CD14-positive monocyte (primary cell): ENCODE measurements around the gene SYAP1. TPM values are rescaled to one million over a fixed set of nuclear protein-coding genes. Genes with fewer than 3 reads are reported as not detected.

ENCODE experiments used
- DNase-seq, 3 donors: peaks; one replicate each; pipeline ENCODE4 v3.0.0-alpha.2; 2011 to 2022
- H2AFZ ChIP-seq: 2 replicates; pipeline ENCODE4 v1.6.0; 2012; ENCODE audit warnings: mild to moderate bottlenecking, low read depth, low read length, inconsistent platforms; ENCODE audit not compliant: insufficient read depth, poor library complexity, severe bottlenecking
- H3K27ac ChIP-seq, 2 donors: 1 replicate in 1 of 2; 2 replicates in 1 of 2; pipeline ENCODE4 v1.5.1; 2012 to 2013; ENCODE audit warnings: low read length in 2 of 2, control low read depth in 1 of 2, inconsistent platforms in 1 of 2, low read depth in 1 of 2, mild to moderate bottlenecking in 1 of 2
- H3K27me3 ChIP-seq, 2 donors: one replicate each; pipeline versions ENCODE4 v1.6.0 to v1.6.1; 2011 to 2013; ENCODE audit warnings: low read length in 2 of 2; ENCODE audit not compliant: control insufficient read depth in 2 of 2, insufficient read depth in 2 of 2
- H3K36me3 ChIP-seq, 2 donors: replicated peaks in 1 of 2; 1 replicate in 1 of 2; 2 replicates in 1 of 2; pipeline versions ENCODE4 v1.5.1 to v1.6.1; 2012 to 2013; ENCODE audit warnings: low read length in 2 of 2, control low read depth in 1 of 2, inconsistent platforms in 1 of 2, mild to moderate bottlenecking in 1 of 2; ENCODE audit not compliant: insufficient read depth in 2 of 2, control insufficient read depth in 1 of 2
- H3K4me1 ChIP-seq, 2 donors: 1 replicate in 1 of 2; 2 replicates in 1 of 2; pipeline versions ENCODE4 v1.5.1 to v1.6.1; 2012 to 2013; ENCODE audit warnings: low read length in 2 of 2, control low read depth in 1 of 2, inconsistent platforms in 1 of 2, mild to moderate bottlenecking in 1 of 2, moderate library complexity in 1 of 2; ENCODE audit not compliant: insufficient read depth in 2 of 2, control insufficient read depth in 1 of 2
- H3K4me2 ChIP-seq: replicated peaks from 2 replicates; pipeline ENCODE3; 2012; ENCODE audit warnings: low read length, moderate library complexity, mild to moderate bottlenecking; ENCODE audit not compliant: poor library complexity, severe bottlenecking; ENCODE audit errors: extremely low read depth
- H3K4me3 ChIP-seq, 3 experiments: fragments of 200-600 bp in 1 of 3; sonication (generic) in 1 of 3; replicated peaks in 1 of 3; 1 replicate in 2 of 3; 2 replicates in 1 of 3; pipeline ENCODE4 v1.5.1; 2011 to 2013; ENCODE audit warnings: low read length in 3 of 3, mild to moderate bottlenecking in 3 of 3, control low read depth in 2 of 3, low read depth in 2 of 3, inconsistent platforms in 1 of 3, moderate library complexity in 1 of 3
- H3K79me2 ChIP-seq: 2 replicates; pipeline ENCODE4 v1.6.0; 2012; ENCODE audit warnings: mild to moderate bottlenecking, control low read depth, inconsistent platforms, low read length, moderate library complexity; ENCODE audit not compliant: insufficient read depth
- H3K9ac ChIP-seq: 2 replicates; pipeline ENCODE4 v1.6.0; 2017; ENCODE audit warnings: low read length, mild to moderate bottlenecking; ENCODE audit not compliant: insufficient read depth, poor library complexity, severe bottlenecking
- H3K9me3 ChIP-seq, 2 donors: replicated peaks in 1 of 2; 1 replicate in 1 of 2; 2 replicates in 1 of 2; pipeline versions ENCODE4 v1.5.1 to v1.6.1; 2012 to 2013; ENCODE audit warnings: low read length in 2 of 2, control low read depth in 1 of 2; ENCODE audit not compliant: control insufficient read depth in 1 of 2, insufficient read depth in 1 of 2
- H4K20me1 ChIP-seq: 2 replicates; pipeline ENCODE4 v1.6.0; 2012; ENCODE audit warnings: mild to moderate bottlenecking, low read length, control low read depth, moderate library complexity; ENCODE audit not compliant: insufficient read depth
- H3K27ac Mint-ChIP-seq, 7 donors: one replicate each; pipeline ENCODE4 v1.8.0; 2020; ENCODE audit warnings: mild to moderate bottlenecking in 7 of 7, mixed read lengths in 7 of 7, moderate library complexity in 6 of 7, inconsistent platforms in 2 of 7
- H3K27me3 Mint-ChIP-seq, 3 donors: one replicate each; pipeline ENCODE4 v1.8.0; 2021 to 2022; ENCODE audit warnings: low read depth in 3 of 3, mild to moderate bottlenecking in 3 of 3, mixed read lengths in 3 of 3, moderate library complexity in 3 of 3, inconsistent platforms in 1 of 3
- H3K36me3 Mint-ChIP-seq, 2 donors: one replicate each; pipeline ENCODE4 v1.8.0; 2020; ENCODE audit warnings: mixed read lengths in 2 of 2, inconsistent platforms in 1 of 2, mild to moderate bottlenecking in 1 of 2
- H3K4me1 Mint-ChIP-seq: one replicate; pipeline ENCODE4 v1.8.0; 2020; ENCODE audit warnings: mild to moderate bottlenecking, mixed read lengths
- H3K4me3 Mint-ChIP-seq, 2 donors: one replicate each; pipeline ENCODE4 v1.8.0; 2020; ENCODE audit warnings: mild to moderate bottlenecking in 2 of 2, mixed read lengths in 2 of 2, moderate library complexity in 1 of 2
- H3K9me3 Mint-ChIP-seq, 7 donors: one replicate each; pipeline ENCODE4 v1.8.0; 2020 to 2022; ENCODE audit warnings: mixed read lengths in 7 of 7, mild to moderate bottlenecking in 6 of 7, moderate library complexity in 6 of 7, inconsistent platforms in 2 of 7
- CTCF ChIP-seq: fragments of 200-600 bp; IDR thresholded peaks from one replicate; pipeline ENCODE4 v1.8.0; 2022; ENCODE audit warnings: antibody characterized with exemption, mild to moderate bottlenecking
- WGBS: methylation state at CpG from one replicate; pipeline ENCODE4 v1.1.5; 2013; ENCODE audit warnings: missing lambda C conversion rate; ENCODE audit not compliant: insufficient coverage; 5-methylcytosine and 5-hydroxymethylcytosine counted together
- intact Hi-C, 2 donors: fragments of 100-400 bp; cut with micrococcal nuclease; formaldehyde crosslinking; loops; one replicate each; pipeline versions ENCODE4 v1.15.0 to v1.15.1; 2023
- polyA plus RNA-seq, 3 donors: library from polyadenylated mRNA; depleted of rRNA in 1 of 3; unstranded in 2 of 3; stranded (reverse) in 1 of 3; fragments of 300-500 nt in 2 of 3; fragments of >200 nt in 1 of 3; fragmentation: Illumina TruSeq in 2 of 3; gene quantifications; 1 replicate in 2 of 3; 2 replicates in 1 of 3; pipeline ENCODE4 v1.2.3, GENCODE V29; 2012 to 2021

The SYAP1 gene
- polyA plus RNA-seq, 3 donors = 4.2 to 9.0 (median 7.1) TPM

GRCh38 chrX:16739574-16739973 is 20.2 kb downstream of the SYAP1 start:
- Histone ChIP-seq H2AFZ (no peak overlapping the region), H3K9me3 (no peaks in the 10 kb centered on the region), H3K4me1 (no peaks in the 10 kb centered on the region), H3K36me3 (peaks cover 35 to 76% of the 10 kb centered on the region in 2 donors), H3K4me3 (no peak overlapping the region), H3K79me2 (no peaks in the 10 kb centered on the region), H3K27me3 (peaks cover 0 to 2% of the 10 kb centered on the region in 2 donors), H3K27ac (no peak overlapping the region), H4K20me1 (no peaks in the 10 kb centered on the region), H3K9ac (no peak overlapping the region), H3K4me2 (no peak overlapping the region)
- peak overlapping the region in 5 of 7 donors; percentile 2 to 68 (median 54) for H3K27ac Mint-ChIP-seq
- TF ChIP-seq CTCF = no peak
- peaks cover 51 to 78% of the 10 kb centered on the region in 2 donors for H3K36me3 Mint-ChIP-seq
- 0% methylated on average over 1 of the region's 6 CpGs for WGBS
- H3K4me1 Mint-ChIP-seq = peaks cover 8% of the 10 kb centered on the region
- intact Hi-C loops = no loop called here
- peaks cover 0 to 24% (median 2%) of the 10 kb centered on the region in 3 donors for H3K27me3 Mint-ChIP-seq
- peaks cover 0 to 2% (median 0%) of the 10 kb centered on the region in 7 donors for H3K9me3 Mint-ChIP-seq
- H3K4me3 Mint-ChIP-seq = no peak overlapping the region
- peak in 2 of 3 donors; percentile 5 to 6 for DNase-seq

- H4K20me1 ChIP-seq = no peaks in the 10 kb centered on the region
- peaks cover 8% of the 10 kb centered on the region for H3K4me1 Mint-ChIP-seq
- no peaks in the 10 kb centered on the region for H3K9me3 ChIP-seq
- no peaks in the 10 kb centered on the region for H3K79me2 ChIP-seq
- TF ChIP-seq CTCF = no peak
- peaks cover 0 to 19% (median 0%) of the 10 kb centered on the region in 3 donors for H3K27me3 Mint-ChIP-seq
- intact Hi-C loops = no loop called here
- no peaks in the 10 kb centered on the region for H3K4me1 ChIP-seq
- H3K4me3 ChIP-seq = no peak overlapping the region
- no peak overlapping the region for H2AFZ ChIP-seq
- no peak overlapping the region for H3K27ac ChIP-seq
- H3K27ac Mint-ChIP-seq = peak overlapping the region in 1 of 7 donors; percentile 2
- no peak overlapping the region for H3K4me2 ChIP-seq
- no peaks in the 10 kb centered on the region for H3K9me3 Mint-ChIP-seq
- no peaks in the 10 kb centered on the region for H3K27me3 ChIP-seq
- no peak for DNase-seq
- H3K36me3 ChIP-seq = peaks cover 38 to 78% of the 10 kb centered on the region in 2 donors
- H3K4me3 Mint-ChIP-seq = no peak overlapping the region
- 97% methylated on average over 6 of the region's 12 CpGs for WGBS
- H3K9ac ChIP-seq = no peak overlapping the region
- peaks cover 41 to 78% of the 10 kb centered on the region in 2 donors for H3K36me3 Mint-ChIP-seq
These were observed 24.4 kb downstream of the SYAP1 start for GRCh38 chrX:16743604-16744325.
